MCF 10A (cell line): ENCODE measurements around the gene SYNDIG1. TPM values are rescaled to one million over a fixed set of nuclear protein-coding genes. Genes with fewer than 3 reads are reported as not detected.

Source experiments
- BruUV-seq: library from RNA; stranded (reverse); fragments of 400-500 nt; replicated peaks from 2 replicates; lab custom pipeline; 2021; lab: Mats Ljungman, UMichigan
- CTCF ChIA-PET: fragments of 300-600 bp; sonication (Branson Sonifier 250); formaldehyde crosslinking; extraction: SDS; loops from one replicate; lab custom pipeline; 2021; ENCODE audit warnings: antibody characterized with exemption, inconsistent platforms; lab: Yijun Ruan, JAX
- POLR2A ChIA-PET: fragments of 300-600, 350-650 bp; sonication (Branson Sonifier 250); formaldehyde crosslinking; extraction: SDS; loops from one replicate; lab custom pipeline; 2020; ENCODE audit warnings: antibody characterized with exemption, inconsistent platforms; lab: Yijun Ruan, JAX
- DNase-seq: peaks from one replicate; pipeline ENCODE4 v3.0.0-alpha.2; 2018; ENCODE audit not compliant: unreplicated experiment
- H3K27ac Mint-ChIP-seq: one replicate; pipeline ENCODE4 v1.8.0; 2022; ENCODE audit warnings: mild to moderate bottlenecking, low read depth, mixed read lengths; ENCODE audit not compliant: unreplicated experiment
- H3K27me3 Mint-ChIP-seq: one replicate; pipeline ENCODE4 v1.8.0; 2022; ENCODE audit warnings: mixed read lengths; ENCODE audit not compliant: insufficient read depth, unreplicated experiment
- H3K36me3 Mint-ChIP-seq: one replicate; pipeline ENCODE4 v1.8.0; 2022; ENCODE audit warnings: mild to moderate bottlenecking, moderate library complexity, mixed read lengths; ENCODE audit not compliant: insufficient read depth, unreplicated experiment
- H3K4me1 Mint-ChIP-seq: one replicate; pipeline ENCODE4 v1.8.0; 2022; ENCODE audit warnings: mixed read lengths; ENCODE audit not compliant: insufficient read depth, unreplicated experiment
- H3K4me3 Mint-ChIP-seq: one replicate; pipeline ENCODE4 v1.8.0; 2022; ENCODE audit warnings: mild to moderate bottlenecking, moderate library complexity, mixed read lengths; ENCODE audit not compliant: unreplicated experiment
- H3K9me3 Mint-ChIP-seq: one replicate; pipeline ENCODE4 v1.8.0; 2022; ENCODE audit warnings: mixed read lengths; ENCODE audit not compliant: unreplicated experiment
- intact Hi-C: fragments of 100-400 bp; cut with micrococcal nuclease; formaldehyde crosslinking; loops from 2 replicates; pipeline ENCODE4 v1.14.1; 2022
- total RNA-seq: library from RNA; stranded (reverse); gene quantifications from 2 replicates; pipeline ENCODE4 v1.2.3, GENCODE V29; 2022
- TF ChIP-seq, protein P1 (sequence below): fragments of 200-600 bp; IDR thresholded peaks from one replicate; pipeline ENCODE4 v1.8.0; 2022; ENCODE audit warnings: antibody characterized with exemption, mild to moderate bottlenecking; ENCODE audit not compliant: unreplicated experiment

Gene SYNDIG1
- total RNA-seq, 1 experiment from 2014 or later, result not detected

GRCh38 chr20:24616258-24617079 is 147.0 kb downstream of the SYNDIG1 start:
- no peak overlapping the region for H3K4me3 Mint-ChIP-seq
- ChIA-PET POLR2A (no interaction called here), CTCF (interaction anchor here (0.6 kb wide), 1 partner anchor 420 kb away, joined by 3 read pairs; no protein-coding TSS in a partner anchor)
- H3K27ac Mint-ChIP-seq, result no peak overlapping the region
- no peaks in the 10 kb centered on the region for H3K27me3 Mint-ChIP-seq
- TF ChIP-seq, protein P1, sequence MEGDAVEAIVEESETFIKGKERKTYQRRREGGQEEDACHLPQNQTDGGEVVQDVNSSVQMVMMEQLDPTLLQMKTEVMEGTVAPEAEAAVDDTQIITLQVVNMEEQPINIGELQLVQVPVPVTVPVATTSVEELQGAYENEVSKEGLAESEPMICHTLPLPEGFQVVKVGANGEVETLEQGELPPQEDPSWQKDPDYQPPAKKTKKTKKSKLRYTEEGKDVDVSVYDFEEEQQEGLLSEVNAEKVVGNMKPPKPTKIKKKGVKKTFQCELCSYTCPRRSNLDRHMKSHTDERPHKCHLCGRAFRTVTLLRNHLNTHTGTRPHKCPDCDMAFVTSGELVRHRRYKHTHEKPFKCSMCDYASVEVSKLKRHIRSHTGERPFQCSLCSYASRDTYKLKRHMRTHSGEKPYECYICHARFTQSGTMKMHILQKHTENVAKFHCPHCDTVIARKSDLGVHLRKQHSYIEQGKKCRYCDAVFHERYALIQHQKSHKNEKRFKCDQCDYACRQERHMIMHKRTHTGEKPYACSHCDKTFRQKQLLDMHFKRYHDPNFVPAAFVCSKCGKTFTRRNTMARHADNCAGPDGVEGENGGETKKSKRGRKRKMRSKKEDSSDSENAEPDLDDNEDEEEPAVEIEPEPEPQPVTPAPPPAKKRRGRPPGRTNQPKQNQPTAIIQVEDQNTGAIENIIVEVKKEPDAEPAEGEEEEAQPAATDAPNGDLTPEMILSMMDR, result no peak
- no peaks in the 10 kb centered on the region for H3K4me1 Mint-ChIP-seq
- BruUV-seq, result no TSS peak
- H3K36me3 Mint-ChIP-seq, result no peaks in the 10 kb centered on the region
- no peak for DNase-seq
- intact Hi-C loops, result no loop called here
- peaks cover 14% of the 10 kb centered on the region for H3K9me3 Mint-ChIP-seq

DNA sequence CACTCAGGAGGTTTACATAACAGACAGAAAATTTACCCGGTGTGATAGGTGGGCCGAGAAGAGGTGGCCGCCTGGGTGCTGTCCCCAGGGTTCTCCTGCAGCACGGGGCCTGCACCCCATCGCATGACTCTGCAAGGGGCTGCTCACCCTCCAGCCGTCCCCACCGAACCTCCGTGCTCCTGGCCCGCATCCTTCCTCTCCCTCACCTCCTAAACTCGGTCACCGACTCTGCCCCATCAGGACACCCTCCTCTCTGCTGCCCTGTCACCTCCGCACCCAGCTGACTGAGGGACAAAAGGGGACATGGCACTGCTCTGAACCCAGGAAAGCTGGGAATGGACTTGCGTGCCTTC is 147.6 kb downstream of the SYNDIG1 start:
- TF ChIP-seq, protein P1, result no peak
- Mint-ChIP-seq H3K36me3 (no peaks in the 10 kb centered on the region), H3K4me3 (no peak overlapping the region), H3K4me1 (no peaks in the 10 kb centered on the region), H3K9me3 (peaks cover 19% of the 10 kb centered on the region), H3K27me3 (no peaks in the 10 kb centered on the region), H3K27ac (no peak overlapping the region)
- ChIA-PET CTCF (no interaction called here), POLR2A (no interaction called here)
- intact Hi-C loops, result no loop called here
- no peak for DNase-seq
- BruUV-seq, result no TSS peak

GRCh38 chr20:24617757-24618450 is 148.5 kb downstream of the SYNDIG1 start:
- Mint-ChIP-seq H3K27ac (no peak overlapping the region), H3K4me1 (no peaks in the 10 kb centered on the region), H3K27me3 (no peaks in the 10 kb centered on the region), H3K9me3 (peaks cover 27% of the 10 kb centered on the region), H3K36me3 (no peaks in the 10 kb centered on the region), H3K4me3 (no peak overlapping the region)
- BruUV-seq, result no TSS peak
- POLR2A ChIA-PET, result no interaction called here
- CTCF ChIA-PET, result interaction anchor here (0.6 kb wide), 1 partner anchor 1197 kb away, joined by 4 read pairs; no protein-coding TSS in a partner anchor
- intact Hi-C loops, result no loop called here
- TF ChIP-seq, protein P1, result no peak
- DNase-seq, result no peak

- Mint-ChIP-seq H3K4me3 (no peak overlapping the region), H3K36me3 (no peaks in the 10 kb centered on the region), H3K27ac (no peak overlapping the region), H3K9me3 (peaks cover 28% of the 10 kb centered on the region), H3K4me1 (no peaks in the 10 kb centered on the region), H3K27me3 (no peaks in the 10 kb centered on the region)
- intact Hi-C loops, result no loop called here
- TF ChIP-seq, protein P1, result no peak
- no peak for DNase-seq
- BruUV-seq, result no TSS peak
- ChIA-PET CTCF (interaction anchor here (1.5 kb wide), 1 partner anchor 10 kb away, joined by 3 read pairs; no protein-coding TSS in a partner anchor), POLR2A (interaction anchor here (0.6 kb wide), 1 partner anchor 608 kb away, joined by 3 read pairs; no protein-coding TSS in a partner anchor)
These were observed 149.3 kb downstream of the SYNDIG1 start for GRCh38 chr20:24618739-24619138.
